HUES48 (cell line): ENCODE data around the gene ARRDC3.

Experiments
- H3K27ac ChIP-seq: one replicate; pipeline ENCODE4 v1.7.0; 2013; ENCODE audit warnings: low read depth, low read length, inconsistent platforms
- H3K27me3 ChIP-seq: 2 replicates; pipeline ENCODE4 v1.6.1; 2013; ENCODE audit warnings: mild to moderate bottlenecking, low read length; ENCODE audit not compliant: control insufficient read depth, insufficient read depth
- H3K36me3 ChIP-seq: 2 replicates; pipeline ENCODE4 v1.6.1; 2013; ENCODE audit warnings: low read length; ENCODE audit not compliant: control insufficient read depth, insufficient read depth
- H3K4me1 ChIP-seq: 2 replicates; pipeline ENCODE4 v1.6.1; 2013; ENCODE audit warnings: mild to moderate bottlenecking, low read length; ENCODE audit not compliant: control insufficient read depth, insufficient read depth
- H3K4me3 ChIP-seq: 2 replicates; pipeline ENCODE4 v1.5.1; 2013; ENCODE audit warnings: mild to moderate bottlenecking, low read depth, low read length
- H3K9ac ChIP-seq: 2 replicates; pipeline ENCODE4 v1.6.1; 2013; ENCODE audit warnings: mild to moderate bottlenecking, low read depth, low read length, moderate library complexity
- H3K9me3 ChIP-seq: 2 replicates; pipeline ENCODE4 v1.6.1; 2013; ENCODE audit warnings: low read length; ENCODE audit not compliant: control insufficient read depth, insufficient read depth

ARRDC3 gene

DNA sequence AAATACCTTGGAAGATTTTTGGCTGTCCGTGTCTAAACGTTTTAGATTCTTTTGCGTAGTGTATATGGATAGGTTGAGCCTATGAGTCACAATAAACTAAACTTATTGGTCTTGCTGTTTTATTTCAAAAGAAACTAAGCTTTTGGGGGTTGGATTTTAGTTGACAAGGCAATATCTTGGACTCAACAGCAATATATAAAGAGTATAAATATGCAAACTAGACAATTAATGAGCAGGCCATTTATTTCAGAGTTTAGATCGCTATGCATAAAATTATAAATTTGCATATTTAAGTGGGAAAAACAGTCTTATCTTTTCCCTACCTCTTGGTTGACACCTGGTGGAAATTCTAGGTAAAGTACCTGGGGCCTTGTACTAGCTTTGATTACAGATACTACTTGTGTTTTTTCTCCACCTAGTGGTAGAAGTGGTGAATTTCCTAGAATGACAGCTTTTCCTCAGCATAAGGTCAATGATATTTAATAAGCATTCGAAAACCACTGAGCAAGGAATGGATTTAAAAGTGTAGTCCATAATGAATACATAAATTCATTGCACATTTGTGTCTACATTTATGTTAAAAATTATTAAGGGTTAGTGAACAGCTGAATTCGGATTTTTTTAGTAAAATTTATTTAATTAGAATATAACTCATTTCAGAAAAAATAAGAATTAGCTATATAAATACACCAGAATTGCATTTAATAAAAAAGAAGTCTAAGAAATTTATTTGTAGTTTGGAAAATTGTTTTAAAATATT, 1.7 kb upstream of the ARRDC3 start:
- Histone ChIP-seq H3K4me1 (peaks cover 8% of the 10 kb centered on the region), H3K27ac (peak overlapping the region; percentile 99), H3K9me3 (no peaks in the 10 kb centered on the region), H3K9ac (no peak overlapping the region), H3K27me3 (no peaks in the 10 kb centered on the region), H3K36me3 (no peaks in the 10 kb centered on the region), H3K4me3 (peak overlapping the region; percentile 84)

- Histone ChIP-seq H3K4me1 (peaks cover 9% of the 10 kb centered on the region), H3K9me3 (no peaks in the 10 kb centered on the region), H3K4me3 (peak overlapping the region; percentile 84), H3K27me3 (no peaks in the 10 kb centered on the region), H3K36me3 (no peaks in the 10 kb centered on the region), H3K27ac (peak overlapping the region; percentile 99), H3K9ac (peak overlapping the region; percentile 84)
Measured at GRCh38 chr5:91383956-91384300, 811 bp upstream of the ARRDC3 start.

DNA sequence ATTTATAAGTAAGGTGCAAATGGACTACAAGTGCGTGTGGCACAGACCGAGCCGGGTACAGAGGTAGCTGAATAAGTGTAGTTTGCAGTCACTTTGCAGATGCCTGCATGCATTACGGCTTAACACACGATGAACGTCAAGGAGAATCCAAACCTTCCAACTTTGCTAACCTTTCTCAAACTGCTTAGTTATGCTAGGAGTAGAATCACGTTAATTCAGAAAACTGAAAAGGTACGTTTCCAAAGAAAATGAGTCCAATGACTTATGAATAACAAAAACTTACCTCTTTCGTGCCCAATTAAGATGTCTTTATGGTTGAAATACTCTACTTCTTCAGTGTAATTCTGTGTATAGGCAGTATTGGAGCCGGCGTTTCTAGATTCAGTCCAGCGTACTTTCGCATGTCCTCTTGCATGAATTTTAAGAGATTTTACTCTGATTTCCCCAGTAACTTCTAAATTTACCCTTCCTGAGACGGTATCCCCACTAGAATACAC, 539 bp downstream of the ARRDC3 start:
- H3K36me3 ChIP-seq, result peaks cover 11% of the 10 kb centered on the region
- peak overlapping the region; percentile 99 for H3K27ac ChIP-seq
- no peaks in the 10 kb centered on the region for H3K27me3 ChIP-seq
- peaks cover 18% of the 10 kb centered on the region for H3K4me1 ChIP-seq
- peak overlapping the region; percentile 84 for H3K4me3 ChIP-seq
- H3K9me3 ChIP-seq, result no peaks in the 10 kb centered on the region
- H3K9ac ChIP-seq, result peak overlapping the region; percentile 98

DNA sequence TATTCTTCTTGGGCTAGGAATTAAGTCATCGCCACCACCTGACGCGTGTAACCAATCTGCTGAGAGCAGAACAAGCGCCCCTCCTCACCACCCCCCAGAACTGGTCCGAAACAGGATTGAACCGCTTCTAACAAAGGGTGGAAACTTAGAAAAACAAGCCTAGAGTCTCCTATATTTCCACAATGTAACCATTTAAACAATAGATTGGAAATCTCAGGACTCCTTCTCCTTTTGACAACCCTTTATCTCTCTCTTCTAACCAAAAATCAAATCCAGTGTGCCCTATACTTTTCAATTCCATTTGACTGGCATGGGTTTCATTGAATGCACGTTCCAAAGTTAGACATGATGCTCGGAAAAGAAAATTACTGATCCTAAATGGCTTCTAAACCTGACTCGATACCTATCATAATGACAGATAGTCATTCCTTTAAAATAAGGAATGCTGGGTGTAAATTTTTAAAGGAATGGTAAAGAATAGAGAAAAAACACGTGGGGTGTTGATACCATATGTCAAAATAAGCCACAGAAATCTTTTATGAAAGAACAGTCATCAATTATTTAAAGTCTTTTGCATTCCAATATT, 1.2 kb downstream of the ARRDC3 start:
- Histone ChIP-seq H3K36me3 (peaks cover 18% of the 10 kb centered on the region), H3K27ac (peak overlapping the region; percentile 99), H3K27me3 (no peaks in the 10 kb centered on the region), H3K4me1 (peaks cover 20% of the 10 kb centered on the region), H3K4me3 (peak overlapping the region; percentile 84), H3K9ac (peak overlapping the region; percentile 98), H3K9me3 (no peaks in the 10 kb centered on the region)

GRCh38 chr5:91381239-91381773, 1.8 kb downstream of the ARRDC3 start:
- peaks cover 20% of the 10 kb centered on the region for H3K4me1 ChIP-seq
- H3K27ac ChIP-seq, result peak overlapping the region; percentile 99
- peaks cover 24% of the 10 kb centered on the region for H3K36me3 ChIP-seq
- H3K27me3 ChIP-seq, result no peaks in the 10 kb centered on the region
- H3K9ac ChIP-seq, result peak overlapping the region; percentile 98
- peak overlapping the region; percentile 84 for H3K4me3 ChIP-seq
- H3K9me3 ChIP-seq, result no peaks in the 10 kb centered on the region

DNA sequence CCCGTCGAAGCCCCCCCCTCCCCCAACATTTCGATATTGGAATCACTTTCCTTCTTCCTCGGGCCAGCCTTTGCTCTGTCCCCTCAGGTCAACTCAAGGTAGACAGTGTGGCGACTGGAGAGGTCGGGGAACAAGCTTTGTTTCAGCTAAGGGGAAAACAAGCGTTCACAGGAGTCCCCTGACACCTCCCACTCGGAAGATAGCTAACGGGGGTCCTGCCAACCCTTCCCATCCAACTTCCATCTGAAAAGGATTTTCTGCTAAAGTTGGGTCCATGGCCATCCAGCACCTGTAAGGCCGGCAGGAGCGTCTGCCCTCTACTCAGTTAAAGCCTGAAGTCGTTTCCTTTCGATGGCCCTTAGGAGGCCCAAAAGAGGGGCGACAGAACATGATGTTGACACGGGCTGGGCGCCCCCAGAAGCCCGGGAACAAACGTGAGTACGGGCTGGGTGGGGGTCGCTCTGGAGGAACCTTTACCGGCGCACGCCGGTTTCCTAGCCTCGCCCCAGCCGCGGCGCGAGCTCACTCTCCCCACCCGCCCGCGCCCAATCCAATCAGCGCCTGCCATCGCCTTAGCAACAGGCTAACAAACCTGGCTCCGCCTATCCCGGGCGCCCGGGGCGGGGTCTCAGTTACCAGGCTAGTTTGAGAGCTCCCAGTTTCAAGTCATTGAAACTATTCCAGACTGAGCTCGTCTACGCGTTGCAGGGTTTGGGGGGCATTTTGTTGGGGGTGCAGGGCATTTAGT, 2.5 kb downstream of the ARRDC3 start:
- H3K27me3 ChIP-seq, result no peaks in the 10 kb centered on the region
- H3K9ac ChIP-seq, result peak overlapping the region; percentile 100
- H3K4me3 ChIP-seq, result peak overlapping the region; percentile 84
- H3K9me3 ChIP-seq, result no peaks in the 10 kb centered on the region
- peaks cover 30% of the 10 kb centered on the region for H3K36me3 ChIP-seq
- H3K4me1 ChIP-seq, result peaks cover 20% of the 10 kb centered on the region
- H3K27ac ChIP-seq, result peak overlapping the region; percentile 99

DNA sequence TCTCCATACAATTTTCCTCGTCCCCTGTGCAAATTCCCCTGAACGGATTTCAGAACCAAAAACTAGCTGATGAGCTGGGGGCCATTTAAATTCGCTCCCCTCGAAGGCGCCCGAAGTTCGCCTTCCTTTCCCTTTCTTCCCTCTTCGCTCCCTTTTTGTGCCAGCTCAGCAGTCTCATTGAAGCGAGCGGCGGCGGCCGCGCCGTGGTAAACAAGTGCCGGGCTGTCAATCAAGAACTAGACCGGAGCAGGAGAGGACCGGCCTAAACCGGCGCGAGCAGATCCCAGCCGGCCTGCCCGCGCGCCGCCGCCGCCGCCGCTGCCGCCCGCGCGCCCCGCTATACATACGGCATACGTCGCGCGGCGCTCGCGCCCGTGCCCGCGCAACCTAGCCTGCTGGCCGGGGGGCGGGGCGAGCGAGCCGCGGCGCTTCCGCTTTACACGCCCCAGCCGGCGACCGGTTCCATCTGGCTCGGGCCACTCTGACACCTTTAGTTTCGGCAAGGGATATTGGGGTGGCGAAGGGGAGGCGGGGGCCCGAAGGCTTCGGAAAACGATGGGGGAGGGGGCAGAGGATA, 3.1 kb downstream of the ARRDC3 start:
- Histone ChIP-seq H3K4me3 (peak overlapping the region; percentile 84), H3K4me1 (peaks cover 20% of the 10 kb centered on the region), H3K9ac (peak overlapping the region; percentile 100), H3K27me3 (no peaks in the 10 kb centered on the region), H3K9me3 (no peaks in the 10 kb centered on the region), H3K27ac (peak overlapping the region; percentile 99), H3K36me3 (peaks cover 37% of the 10 kb centered on the region)

GRCh38 chr5:91379246-91379913, 3.7 kb downstream of the ARRDC3 start:
- H3K9me3 ChIP-seq, result no peaks in the 10 kb centered on the region
- H3K27me3 ChIP-seq, result no peaks in the 10 kb centered on the region
- H3K4me3 ChIP-seq, result peak overlapping the region; percentile 83
- H3K4me1 ChIP-seq, result peaks cover 16% of the 10 kb centered on the region
- peak overlapping the region; percentile 99 for H3K9ac ChIP-seq
- peak overlapping the region; percentile 99 for H3K27ac ChIP-seq
- peaks cover 43% of the 10 kb centered on the region for H3K36me3 ChIP-seq

GRCh38 chr5:91378752-91379211, 4.3 kb downstream of the ARRDC3 start:
- Histone ChIP-seq H3K9me3 (no peaks in the 10 kb centered on the region), H3K27me3 (no peaks in the 10 kb centered on the region), H3K27ac (peak overlapping the region; percentile 99), H3K36me3 (peaks cover 49% of the 10 kb centered on the region), H3K4me1 (peaks cover 12% of the 10 kb centered on the region), H3K4me3 (peak overlapping the region; percentile 83), H3K9ac (peak overlapping the region; percentile 99; the same call in 1 of the 2 replicates)

DNA sequence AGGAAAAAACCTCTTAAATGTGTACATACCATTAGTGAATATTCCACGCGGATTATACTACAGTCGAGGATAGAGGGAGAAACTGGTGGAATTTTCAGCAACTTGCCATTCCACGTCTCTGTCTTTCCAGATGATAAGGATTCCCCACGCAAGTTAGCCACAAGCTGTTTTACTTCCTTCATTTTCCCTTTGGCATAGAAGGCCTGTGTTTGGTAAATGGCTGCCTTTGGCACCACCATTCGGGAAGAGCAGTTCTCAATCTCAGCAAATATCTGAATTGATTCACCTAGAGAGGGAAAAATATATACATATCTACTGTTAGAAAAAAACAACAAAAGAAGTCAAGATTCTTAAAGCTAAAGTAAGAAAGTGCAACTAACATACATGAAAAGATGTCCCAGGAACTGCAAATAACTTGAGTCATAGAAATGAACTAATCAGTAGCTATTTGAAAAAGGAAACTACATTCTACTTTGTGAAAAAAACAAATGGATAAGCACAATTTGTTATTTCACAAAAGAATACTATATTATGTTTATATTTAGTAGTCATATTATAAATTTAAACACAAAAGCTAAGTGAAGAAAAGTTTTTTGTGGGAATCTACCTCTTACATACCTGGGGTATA, 8.1 kb downstream of the ARRDC3 start:
- Histone ChIP-seq H3K36me3 (peaks cover 87% of the 10 kb centered on the region), H3K9me3 (no peaks in the 10 kb centered on the region), H3K4me3 (no peak overlapping the region), H3K27me3 (no peaks in the 10 kb centered on the region), H3K9ac (no peak overlapping the region), H3K4me1 (peaks cover 12% of the 10 kb centered on the region), H3K27ac (peak overlapping the region; percentile 14)
